GM19240 (cell line): Measurements from ENCODE around the gene ZCWPW2.

Source experiments
- DNase-seq: peaks from one replicate; pipeline ENCODE4 v3.0.0; 2011; ENCODE audit warnings: low spot score; ENCODE audit not compliant: insufficient read length

Gene ZCWPW2

DNA sequence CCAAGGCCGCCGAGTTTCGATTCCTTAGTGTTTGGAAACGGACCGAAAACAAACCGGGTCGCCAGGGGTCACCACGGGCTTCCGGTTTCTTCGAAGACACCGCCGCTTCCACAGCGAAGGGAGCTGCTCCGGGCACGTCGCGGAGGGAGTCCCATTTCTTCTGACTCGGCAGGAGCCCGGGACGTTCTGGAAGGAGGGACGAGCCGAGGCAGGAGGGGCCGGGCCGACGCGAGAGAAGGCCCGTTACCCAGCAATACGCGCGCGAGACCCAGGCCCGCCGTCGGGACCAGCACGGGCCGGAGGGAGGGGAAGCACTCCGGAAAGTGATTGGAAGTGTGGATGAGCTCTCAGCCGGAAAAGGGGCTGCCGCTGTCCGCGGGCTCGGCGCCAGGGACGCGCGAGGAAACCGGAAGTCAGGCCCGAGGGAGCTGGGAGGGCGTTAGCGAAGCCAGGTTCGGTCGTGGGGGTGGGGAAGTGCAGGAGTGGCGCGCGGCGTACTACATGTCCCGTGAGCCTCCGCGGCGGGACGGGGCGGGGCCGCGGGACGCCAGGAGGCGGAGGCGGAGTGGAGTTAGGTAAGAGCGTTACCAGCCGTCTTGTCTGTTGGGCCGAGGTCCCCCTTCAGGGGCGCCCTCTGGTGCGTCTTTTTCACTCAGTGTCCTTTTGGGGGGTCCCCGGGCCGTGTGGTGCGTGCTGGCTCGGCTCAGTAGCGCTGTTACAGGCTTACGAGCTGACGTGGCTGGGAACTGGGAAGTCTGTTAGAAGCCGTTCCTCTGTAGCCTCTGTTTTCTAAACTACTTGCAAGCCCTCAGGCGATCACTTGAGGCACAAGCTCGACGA, at the start of gene ZCWPW2, which contains the start of gene AZI2:
TSS of gene ZCWPW2 (plus strand) at position 93 of the 840 bp plus-strand sequence. CDS start 64,348 bp downstream, outside the sequence.
TSS of gene AZI2 (minus strand) at position 196 of the 840 bp plus-strand sequence. CDS start 8,207 bp downstream, outside the sequence.
- peak; percentile 23 for DNase-seq

- DNase-seq, result no peak
Measured at GRCh38 chr3:28299705-28300104, 48.8 kb upstream of the ZCWPW2 start.

DNA sequence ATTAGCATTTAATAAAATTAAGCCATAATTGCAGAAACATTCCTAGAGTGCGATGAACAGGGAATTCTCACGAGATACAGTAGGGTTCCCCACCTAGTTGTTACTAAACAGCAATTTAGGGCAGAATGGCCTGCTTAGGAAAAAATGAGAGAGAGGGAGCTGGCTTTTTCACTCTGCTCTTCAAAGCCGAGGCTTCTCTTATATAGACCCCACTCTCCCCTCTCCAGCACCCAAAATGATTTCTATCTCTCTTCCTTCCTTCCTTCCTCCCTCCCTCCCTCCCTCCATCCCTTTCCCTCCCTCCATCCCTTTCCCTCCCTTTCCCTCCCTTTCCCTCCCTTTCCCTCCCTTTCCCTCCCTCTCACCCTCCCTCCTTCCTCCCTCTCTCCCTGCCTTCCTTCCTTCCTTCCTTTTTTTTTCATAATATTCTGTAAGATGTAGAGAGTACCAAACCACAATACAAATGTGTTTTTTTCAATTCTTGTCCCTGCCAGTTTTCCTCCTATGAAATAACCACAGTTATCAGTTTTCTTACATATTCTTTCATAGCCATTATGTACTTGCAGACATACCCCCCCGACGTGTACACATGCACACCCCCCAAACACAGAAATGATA, 48.1 kb upstream of the ZCWPW2 start:
- no peak for DNase-seq

GRCh38 chr3:28301688-28302087, 46.8 kb upstream of the ZCWPW2 start:
- DNase-seq, result no peak

DNA sequence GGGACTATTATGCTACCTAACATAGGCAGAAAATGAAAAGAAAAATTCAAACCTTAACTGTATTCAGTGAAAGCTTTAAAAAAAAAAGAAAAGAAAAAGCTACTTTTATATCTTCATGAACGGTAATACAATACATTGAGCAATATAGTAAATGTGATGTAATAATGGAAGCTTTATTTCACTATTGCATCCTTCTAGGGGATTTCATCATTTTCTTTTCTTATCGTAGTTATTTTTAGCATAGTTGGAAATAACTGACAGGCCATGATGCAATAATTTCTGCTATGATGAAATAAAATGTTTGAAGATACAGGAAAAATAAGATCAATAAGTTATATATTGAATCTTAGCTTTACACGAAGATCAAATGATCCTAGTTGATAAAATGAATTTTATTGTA, 40.3 kb upstream of the ZCWPW2 start:
- DNase-seq, result no peak

DNA sequence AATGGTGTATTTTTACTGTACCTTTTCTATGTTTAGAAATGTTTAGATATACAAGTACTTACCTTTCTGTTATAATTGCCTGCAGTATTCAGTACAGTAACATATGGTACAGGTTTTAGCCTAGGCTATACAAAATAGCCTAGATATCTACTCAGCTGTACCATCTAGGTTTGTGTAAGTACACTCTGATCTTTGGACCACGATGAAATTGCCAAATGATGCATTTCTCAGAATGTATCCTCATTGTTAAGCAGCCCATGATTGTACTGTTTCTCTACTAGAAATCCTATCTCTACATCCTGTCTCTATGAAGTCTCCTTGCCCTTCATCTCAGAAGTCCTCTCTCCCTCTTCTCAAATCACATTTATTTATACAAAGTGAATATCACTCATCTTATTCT, 32.8 kb upstream of the ZCWPW2 start:
- DNase-seq, result no peak

DNA sequence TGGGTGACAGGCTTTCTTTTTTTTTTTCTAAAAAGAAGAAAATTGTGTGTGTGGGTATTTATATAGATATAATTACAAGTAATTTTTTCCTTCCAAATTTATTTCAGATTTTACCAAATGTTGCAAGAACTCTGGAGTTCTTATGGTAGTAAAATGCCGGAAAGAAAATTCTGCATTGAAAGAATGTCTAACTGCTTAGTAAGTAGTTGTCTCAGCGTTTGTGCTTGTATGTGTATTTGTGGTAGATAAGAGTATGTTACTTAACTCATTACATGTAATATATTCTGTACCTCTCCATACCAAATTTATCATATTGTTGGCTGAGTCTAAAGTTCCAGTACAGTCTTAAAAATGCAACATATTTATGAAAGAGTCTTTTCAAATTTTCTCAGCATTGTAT, 32.3 kb upstream of the ZCWPW2 start:
- DNase-seq, result no peak

DNA sequence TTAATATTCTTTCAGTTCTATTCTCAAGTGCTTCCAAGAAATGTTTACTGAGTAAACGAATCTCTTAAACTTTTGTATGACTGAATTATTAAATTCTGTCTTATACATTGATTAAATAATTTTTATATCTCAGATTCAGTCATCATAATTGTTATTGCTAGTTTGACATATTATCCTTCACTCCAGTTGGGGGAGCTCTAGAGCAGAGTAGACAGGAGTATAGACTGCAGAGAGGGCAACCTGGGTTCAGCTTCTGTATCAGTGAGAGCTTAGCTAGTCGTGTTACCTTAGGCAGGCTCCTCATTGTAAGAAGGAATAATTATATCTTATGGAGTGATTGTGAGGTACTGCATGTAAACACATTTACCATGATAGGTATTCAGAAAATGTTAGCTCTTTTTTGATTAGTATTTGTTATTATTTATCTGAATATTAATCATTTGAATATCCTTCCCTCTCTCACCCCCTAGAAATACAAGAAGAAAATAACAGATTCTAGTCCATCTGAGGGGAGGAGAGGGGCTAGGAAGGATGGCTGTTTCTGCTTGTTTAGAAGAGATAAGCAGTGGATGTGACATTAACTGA, 31.0 kb upstream of the ZCWPW2 start:
- no peak for DNase-seq

DNA sequence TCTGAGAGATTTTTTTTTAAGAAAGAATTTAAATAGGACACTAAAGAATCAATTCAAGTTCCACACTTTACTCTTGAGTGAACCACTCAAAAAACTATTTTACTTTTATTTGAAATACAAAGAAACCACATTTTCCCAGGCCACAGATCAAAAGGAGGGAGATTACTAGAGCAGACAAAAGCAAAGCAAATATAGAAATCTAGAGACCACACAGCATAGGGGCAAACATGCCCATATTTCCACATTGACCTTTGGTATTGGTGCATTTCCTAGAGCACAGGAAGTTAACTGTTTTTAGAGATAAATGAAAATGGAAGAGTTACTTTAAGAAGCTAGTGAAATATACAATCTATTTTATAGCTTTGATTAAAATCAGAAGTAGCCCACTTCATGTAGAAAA, 27.5 kb upstream of the ZCWPW2 start:
- DNase-seq, result no peak

GRCh38 chr3:28322464-28322863, 26.1 kb upstream of the ZCWPW2 start:
- no peak for DNase-seq

DNA sequence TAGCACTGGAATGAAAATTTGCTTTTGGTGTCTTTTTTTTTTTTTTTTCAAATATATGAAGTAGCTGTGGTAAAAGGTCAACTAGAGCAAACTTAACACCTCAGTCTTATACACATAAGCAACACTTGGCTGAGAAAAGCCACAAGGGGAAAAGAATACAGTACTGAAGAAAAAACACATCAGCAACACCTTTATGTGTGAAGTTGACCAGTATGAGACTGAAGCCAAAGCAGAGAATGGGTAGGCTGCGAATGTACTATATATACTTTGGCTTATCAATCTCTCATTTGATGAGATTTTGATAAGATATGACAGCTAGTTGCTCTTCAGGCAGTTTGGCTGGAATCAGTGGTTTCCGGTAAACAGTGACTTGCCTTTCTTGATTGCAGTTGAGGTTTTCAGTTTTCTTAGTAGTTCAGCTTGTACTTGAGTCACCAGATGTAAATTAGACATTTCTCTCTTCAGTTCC, 22.0 kb upstream of the ZCWPW2 start:
- no peak for DNase-seq

DNA sequence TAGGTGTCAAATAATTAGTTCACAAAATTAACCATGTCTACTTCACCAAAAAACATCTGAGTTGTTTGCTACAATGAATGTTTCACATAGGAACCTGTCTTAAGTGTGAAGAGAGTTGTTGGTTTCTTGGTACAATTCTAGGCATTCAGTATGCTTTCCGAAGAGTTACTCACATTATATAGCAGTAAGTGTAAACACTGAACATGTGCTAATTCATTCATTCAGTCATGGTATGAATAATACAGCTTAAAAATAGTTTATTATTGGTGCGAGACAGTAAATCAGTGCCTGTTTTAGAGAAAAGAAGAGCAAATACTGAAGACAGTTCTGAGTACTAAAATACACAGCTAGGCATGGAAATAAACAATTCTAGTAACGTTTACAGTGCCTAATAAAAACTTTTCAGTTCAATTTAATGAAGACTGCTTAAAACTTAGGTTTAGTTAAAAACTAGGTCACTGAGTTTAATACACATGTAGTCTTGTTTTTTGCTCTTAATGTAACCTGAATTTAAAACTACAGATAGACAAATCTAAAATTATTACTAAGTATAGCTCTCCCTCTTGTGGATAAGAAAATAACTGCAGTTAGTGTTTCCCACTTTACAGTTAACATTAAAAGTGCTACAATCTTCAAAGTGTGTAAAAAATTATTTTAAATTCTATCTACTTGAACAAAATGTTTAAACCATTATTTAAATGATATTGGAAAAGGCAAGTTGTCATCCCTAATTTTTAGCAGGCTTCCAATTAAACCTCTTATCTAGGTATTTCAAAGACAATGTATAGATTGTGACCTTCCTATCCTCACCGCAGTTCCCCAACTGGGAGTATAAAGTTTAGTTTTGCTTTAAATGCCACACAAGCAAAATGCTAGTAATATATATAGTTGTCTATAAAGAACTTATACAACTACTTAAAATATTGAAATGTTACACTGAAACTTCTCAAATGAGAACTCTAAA, 20.1 kb upstream of the ZCWPW2 start:
- no peak for DNase-seq

DNA sequence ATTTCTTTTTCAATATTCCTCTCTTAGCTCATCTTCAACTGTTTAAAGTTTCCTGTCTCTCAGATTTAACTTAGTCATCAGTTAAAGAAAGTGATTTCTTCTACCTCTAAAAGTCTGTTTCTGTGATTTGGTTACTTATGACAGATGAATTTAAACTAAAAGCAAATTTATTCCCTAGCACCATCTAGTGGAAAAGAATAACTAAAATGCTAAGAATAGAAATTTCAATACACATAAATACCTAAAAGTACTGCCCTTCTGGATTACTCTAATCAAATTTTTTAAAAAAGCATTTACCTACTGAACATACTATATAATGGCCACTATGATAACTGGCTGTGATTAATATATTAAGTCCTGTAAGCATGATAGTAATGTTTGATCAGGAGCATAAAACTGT, 14.0 kb upstream of the ZCWPW2 start:
- DNase-seq, result no peak

GRCh38 chr3:28335246-28335645, 13.3 kb upstream of the ZCWPW2 start:
- DNase-seq, result no peak

DNA sequence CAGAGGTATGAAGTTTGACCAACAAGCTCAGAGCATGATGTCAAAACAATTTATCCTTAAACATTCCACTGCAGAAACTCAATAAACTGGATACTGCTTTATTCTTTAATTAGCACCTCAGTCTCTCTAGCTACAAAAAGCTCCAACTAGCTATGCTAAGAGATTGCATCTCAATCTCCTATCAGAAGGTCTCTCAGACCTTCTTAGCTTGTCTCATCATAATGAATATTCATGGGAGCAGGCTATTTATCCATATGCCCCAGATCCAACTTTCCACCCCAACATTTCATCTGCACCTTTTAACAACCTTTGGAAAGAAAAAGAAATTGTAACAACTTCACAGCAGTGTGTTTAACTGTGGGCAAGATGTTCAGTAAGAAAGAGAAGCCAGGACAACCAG, 11.3 kb upstream of the ZCWPW2 start:
- no peak for DNase-seq

- DNase-seq, result no peak
Measured at GRCh38 chr3:28343144-28343543, 5.4 kb upstream of the ZCWPW2 start.

GRCh38 chr3:28345690-28346089, 2.8 kb upstream of the ZCWPW2 start:
- no peak for DNase-seq

- no peak for DNase-seq
Measured at GRCh38 chr3:28347374-28348264, 902 bp upstream of the ZCWPW2 start.

DNA sequence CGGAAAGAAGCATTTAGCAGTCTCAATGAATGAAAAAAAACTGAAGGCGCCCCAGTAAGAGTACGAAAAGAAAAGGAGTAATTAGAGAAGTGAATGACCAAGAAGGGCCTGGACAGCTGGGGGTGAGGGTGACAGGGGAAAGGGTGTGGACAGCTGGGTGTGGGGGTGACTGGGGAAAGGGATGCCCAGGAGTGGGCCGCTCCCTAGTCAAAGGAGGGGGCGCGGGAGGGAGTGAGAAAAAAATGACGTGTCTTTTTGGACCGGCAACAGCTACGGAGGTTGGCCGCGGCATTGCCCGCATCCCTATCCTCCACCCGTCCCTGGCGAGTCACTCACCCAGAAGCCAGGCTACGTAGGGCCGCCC, 274 bp upstream of the ZCWPW2 start:
- DNase-seq, result peak; percentile 7

- DNase-seq, result no peak
Measured at GRCh38 chr3:28349469-28350000, 1.0 kb downstream of the ZCWPW2 start.
